ENCODE data around the gene TSC2. TPM values are rescaled to one million over a fixed set of nuclear protein-coding genes. Genes with fewer than 3 reads are reported as not detected.

The TSC2 gene
- polyA plus RNA-seq, 3 donors: 11.7 to 95.1 (median 20.8) TPM

DNA sequence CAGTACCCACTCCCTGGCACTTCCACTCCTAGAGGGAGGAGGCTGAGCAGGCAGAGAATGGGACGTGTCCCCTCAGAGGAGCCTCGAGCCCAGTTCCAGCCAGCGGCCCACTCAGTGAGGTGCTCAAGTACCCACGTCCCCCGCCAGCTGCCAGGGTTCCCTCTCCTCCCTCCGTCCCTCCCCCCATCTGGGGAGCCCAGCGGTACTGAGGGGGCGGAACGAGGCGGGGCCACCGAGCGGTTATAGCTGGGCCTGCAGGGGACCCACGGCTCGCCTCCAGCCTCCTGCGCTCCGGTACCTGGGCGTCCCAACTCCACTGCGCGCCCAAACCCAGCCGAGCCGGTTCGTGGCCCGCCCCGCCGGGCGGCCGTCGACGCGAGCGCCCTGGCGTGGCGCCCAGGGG is 28.3 kb upstream of the TSC2 start, which contains the start of gene NPW:
Gene NPW (plus strand): TSS at position 268 of the 403 bp plus-strand sequence.
- Histone ChIP-seq H3K79me2 (ENCODE audit: insufficient read depth, low read length) (no peaks in the 10 kb centered on the region), H3K27ac (ENCODE audit: low read depth in 1 of 2, low read length in 2 of 2) (no peak within 1 kb of the TSS), H2AFZ (ENCODE audit: insufficient read depth, low read depth, low read length, poor library complexity, severe bottlenecking) (no peak within 1 kb of the TSS), H3K4me2 (replicated peaks; ENCODE audit: extremely low read depth, low read length, poor library complexity, severe bottlenecking) (no peak within 1 kb of the TSS), H3K4me1 (ENCODE audit: control insufficient read depth in 1 of 2, insufficient read depth in 2 of 2, low read length in 2 of 2) (peaks cover 18 to 42% of the 10 kb centered on the region in 2 donors), H3K9ac (ENCODE audit: insufficient read depth, low read length, poor library complexity, severe bottlenecking) (no peak within 1 kb of the TSS), H3K4me3 (replicated peaks in 1 of 3; ENCODE audit: low read depth in 2 of 3, low read length in 3 of 3) (no peak within 1 kb of the TSS), H3K36me3 (replicated peaks in 1 of 2; ENCODE audit: control insufficient read depth in 1 of 2, insufficient read depth in 2 of 2, low read length in 2 of 2) (no peaks in the 10 kb centered on the region), H4K20me1 (ENCODE audit: insufficient read depth, low read length) (no peaks in the 10 kb centered on the region), H3K27me3 (ENCODE audit: control insufficient read depth in 2 of 2, insufficient read depth in 2 of 2, low read length in 2 of 2) (peaks cover 12 to 34% of the 10 kb centered on the region in 2 donors), H3K9me3 (replicated peaks in 1 of 2; ENCODE audit: control insufficient read depth in 1 of 2, insufficient read depth in 1 of 2, low read length in 2 of 2) (no peaks in the 10 kb centered on the region)
- Mint-ChIP-seq H3K27ac (no peak within 1 kb of the TSS), H3K4me3 (peak within 1 kb of the TSS in 1 of 2 donors; percentile 88), H3K27me3 (ENCODE audit: low read depth in 3 of 3) (peaks cover 31 to 62% (median 58%) of the 10 kb centered on the region in 3 donors), H3K36me3 (peaks cover 2 to 3% of the 10 kb centered on the region in 2 donors), H3K9me3 (peaks cover 3 to 21% (median 7%) of the 10 kb centered on the region in 7 donors), H3K4me1 (peaks cover 33% of the 10 kb centered on the region)
- WGBS (ENCODE audit: insufficient coverage): 2% methylated on average over 32 of the region's 33 CpGs
- TF ChIP-seq CTCF (IDR thresholded peaks at IDR 0.05): no peak
- DNase-seq: no peak
- intact Hi-C loops (cut with micrococcal nuclease): no loop called here

GRCh38 chr16:2019921-2020831 is 27.6 kb upstream of the TSC2 start:
- peaks cover 31% of the 10 kb centered on the region for H3K4me1 Mint-ChIP-seq

More at GRCh38 chr16:2019921-2020831, 27.6 kb upstream of the TSC2 start:
- Histone ChIP-seq H3K4me1 (ENCODE audit: control insufficient read depth in 1 of 2, insufficient read depth in 2 of 2, low read length in 2 of 2) (peaks cover 18 to 38% of the 10 kb centered on the region in 2 donors), H3K27ac (ENCODE audit: low read depth in 1 of 2, low read length in 2 of 2) (no peak overlapping the region), H2AFZ (ENCODE audit: insufficient read depth, low read depth, low read length, poor library complexity, severe bottlenecking) (no peak overlapping the region), H3K9me3 (replicated peaks in 1 of 2; ENCODE audit: control insufficient read depth in 1 of 2, insufficient read depth in 1 of 2, low read length in 2 of 2) (no peaks in the 10 kb centered on the region), H3K4me3 (replicated peaks in 1 of 3; ENCODE audit: low read depth in 2 of 3, low read length in 3 of 3) (no peak overlapping the region), H4K20me1 (ENCODE audit: insufficient read depth, low read length) (no peaks in the 10 kb centered on the region), H3K36me3 (replicated peaks in 1 of 2; ENCODE audit: control insufficient read depth in 1 of 2, insufficient read depth in 2 of 2, low read length in 2 of 2) (no peaks in the 10 kb centered on the region), H3K9ac (ENCODE audit: insufficient read depth, low read length, poor library complexity, severe bottlenecking) (no peak overlapping the region), H3K4me2 (replicated peaks; ENCODE audit: extremely low read depth, low read length, poor library complexity, severe bottlenecking) (no peak overlapping the region), H3K79me2 (ENCODE audit: insufficient read depth, low read length) (no peaks in the 10 kb centered on the region), H3K27me3 (ENCODE audit: control insufficient read depth in 2 of 2, insufficient read depth in 2 of 2, low read length in 2 of 2) (peaks cover 12 to 38% of the 10 kb centered on the region in 2 donors)
- DNase-seq: no peak
- Mint-ChIP-seq H3K4me3 (peak overlapping the region in 1 of 2 donors; percentile 88), H3K36me3 (peaks cover 2 to 3% of the 10 kb centered on the region in 2 donors), H3K27ac (no peak overlapping the region), H3K27me3 (ENCODE audit: low read depth in 3 of 3) (peaks cover 34 to 66% (median 64%) of the 10 kb centered on the region in 3 donors), H3K9me3 (peaks cover 3 to 21% (median 7%) of the 10 kb centered on the region in 7 donors)
- intact Hi-C loops (cut with micrococcal nuclease): loop anchor here in 1 of 2 donors (5.0 kb wide), 1 partner anchor 132 kb away; no protein-coding TSS in a partner anchor
- no peak for TF ChIP-seq CTCF (IDR thresholded peaks at IDR 0.05)
- 2% methylated on average over 95 of the region's 96 CpGs for WGBS (ENCODE audit: insufficient coverage)

Measured in CD14-positive monocyte (primary cell).